SK-N-SH treated with all-trans-retinoic acid at 6 μM for 48 hours (cell line): ENCODE results near the gene OR1M1.

Experiments used
- ATAC-seq: fragments of 200-7000 bp; cut with Tn5 transposase; 3 replicates; pipeline ENCODE4 v1.9.1; 2020; ENCODE audit warnings: mild to moderate bottlenecking, moderate library complexity
- ARNTL ChIP-seq: fragments of 450-650 bp; formaldehyde crosslinking; IDR thresholded peaks from 2 replicates; pipeline ENCODE4 v1.5.0; 2020; ENCODE audit warnings: low read depth, mild to moderate bottlenecking, moderate library complexity, borderline replicate concordance
- BACH2 ChIP-seq: fragments of 250-450 bp; sonication (Bioruptor Pico); IDR thresholded peaks from 2 replicates; pipeline ENCODE4 v1.9.0; 2021; ENCODE audit warnings: mild to moderate bottlenecking, borderline replicate concordance
- CSDC2 ChIP-seq: fragments of 250-450 bp; sonication (Bioruptor Pico); IDR thresholded peaks from 2 replicates; pipeline ENCODE4 v1.5.0; 2020; ENCODE audit warnings: mild to moderate bottlenecking, moderate library complexity
- ESRRG ChIP-seq: fragments of 250-450 bp; sonication (Bioruptor Pico); IDR thresholded peaks from 2 replicates; pipeline ENCODE4 v1.6.1; 2021; ENCODE audit warnings: mild to moderate bottlenecking
- GLIS3 ChIP-seq: fragments of 250-450 bp; sonication (Bioruptor Pico); IDR thresholded peaks from 2 replicates; pipeline ENCODE4 v1.5.0; 2020; ENCODE audit warnings: mild to moderate bottlenecking, moderate library complexity
- ISL1 ChIP-seq: fragments of 250-450 bp; sonication (Bioruptor Pico); IDR thresholded peaks from 2 replicates; pipeline ENCODE4 v2.1.2; 2022; ENCODE audit warnings: mild to moderate bottlenecking, moderate library complexity
- OSR1 ChIP-seq: fragments of 250-450 bp; sonication (Bioruptor Pico); IDR thresholded peaks from 2 replicates; pipeline ENCODE4 v1.8.0; 2022; ENCODE audit warnings: moderate library complexity, mild to moderate bottlenecking, inconsistent platforms
- PPARA ChIP-seq: fragments of 250-450 bp; sonication (Bioruptor Pico); IDR thresholded peaks from 2 replicates; pipeline ENCODE4 v1.5.0; 2020; ENCODE audit warnings: mild to moderate bottlenecking, borderline replicate concordance
- RARB ChIP-seq: fragments of 250-450 bp; sonication (Bioruptor Pico); IDR thresholded peaks from 2 replicates; pipeline ENCODE4 v1.8.0; 2021; ENCODE audit warnings: mild to moderate bottlenecking, moderate library complexity
- SNAI2 ChIP-seq: fragments of 250-450 bp; sonication (Bioruptor Pico); IDR thresholded peaks from 2 replicates; pipeline ENCODE4 v1.5.0; 2020; ENCODE audit warnings: mild to moderate bottlenecking, moderate library complexity
- TCF4 ChIP-seq: fragments of 250-450 bp; sonication (Bioruptor Pico); IDR thresholded peaks from 2 replicates; pipeline ENCODE4 v1.8.0; 2021; ENCODE audit warnings: mild to moderate bottlenecking, moderate library complexity, borderline replicate concordance
- TOX ChIP-seq: fragments of 250-450 bp; sonication (Bioruptor Pico); IDR thresholded peaks from 2 replicates; pipeline ENCODE4 v1.8.0; 2021; ENCODE audit warnings: mild to moderate bottlenecking, moderate library complexity, borderline replicate concordance
- ZC3H10 ChIP-seq: fragments of 250-450 bp; sonication (Bioruptor Pico); IDR thresholded peaks from 2 replicates; pipeline ENCODE4 v1.5.1; 2021; ENCODE audit warnings: mild to moderate bottlenecking, moderate library complexity
- ZFP30 ChIP-seq: fragments of 450-650 bp; formaldehyde crosslinking; IDR thresholded peaks from 2 replicates; pipeline ENCODE4 v1.5.0; 2022; ENCODE audit warnings: mild to moderate bottlenecking, moderate library complexity
- ZNF565 ChIP-seq: fragments of 450-650 bp; formaldehyde crosslinking; conservative IDR thresholded peaks from 2 replicates; pipeline ENCODE4 v1.5.0; 2020; ENCODE audit warnings: low read depth, mild to moderate bottlenecking, moderate library complexity
- ZNF70 ChIP-seq: fragments of 450-650 bp; formaldehyde crosslinking; IDR thresholded peaks from 2 replicates; pipeline ENCODE4 v1.5.0; 2020; ENCODE audit warnings: mild to moderate bottlenecking, moderate library complexity
- TF ChIP-seq, protein P1 (sequence below): fragments of 250-450 bp; sonication (Bioruptor Pico); IDR thresholded peaks from 2 replicates; pipeline ENCODE4 v1.8.0; 2021; ENCODE audit warnings: low read depth, mild to moderate bottlenecking, moderate library complexity, borderline replicate concordance
- TF ChIP-seq, protein P2 (sequence below): fragments of 250-450 bp; sonication (Bioruptor Pico); IDR thresholded peaks from 2 replicates; pipeline ENCODE4 v1.5.1; 2021; ENCODE audit warnings: mild to moderate bottlenecking, moderate library complexity
- TF ChIP-seq, protein P3 (sequence below): fragments of 250-450 bp; sonication (Bioruptor Pico); IDR thresholded peaks from 2 replicates; pipeline ENCODE4 v1.5.1; 2020; ENCODE audit warnings: low read depth, mild to moderate bottlenecking, moderate library complexity
- TF ChIP-seq, protein P4 (sequence below): fragments of 250-450 bp; sonication (Bioruptor Pico); IDR thresholded peaks from 2 replicates; pipeline ENCODE4 v1.5.0; 2020; ENCODE audit warnings: mild to moderate bottlenecking, moderate library complexity
- TF ChIP-seq, protein P5 (sequence below): fragments of 250-450 bp; sonication (Bioruptor Pico); IDR thresholded peaks from 2 replicates; pipeline ENCODE4 v1.8.0; 2020; ENCODE audit warnings: mild to moderate bottlenecking, moderate library complexity, borderline replicate concordance

The OR1M1 gene

DNA sequence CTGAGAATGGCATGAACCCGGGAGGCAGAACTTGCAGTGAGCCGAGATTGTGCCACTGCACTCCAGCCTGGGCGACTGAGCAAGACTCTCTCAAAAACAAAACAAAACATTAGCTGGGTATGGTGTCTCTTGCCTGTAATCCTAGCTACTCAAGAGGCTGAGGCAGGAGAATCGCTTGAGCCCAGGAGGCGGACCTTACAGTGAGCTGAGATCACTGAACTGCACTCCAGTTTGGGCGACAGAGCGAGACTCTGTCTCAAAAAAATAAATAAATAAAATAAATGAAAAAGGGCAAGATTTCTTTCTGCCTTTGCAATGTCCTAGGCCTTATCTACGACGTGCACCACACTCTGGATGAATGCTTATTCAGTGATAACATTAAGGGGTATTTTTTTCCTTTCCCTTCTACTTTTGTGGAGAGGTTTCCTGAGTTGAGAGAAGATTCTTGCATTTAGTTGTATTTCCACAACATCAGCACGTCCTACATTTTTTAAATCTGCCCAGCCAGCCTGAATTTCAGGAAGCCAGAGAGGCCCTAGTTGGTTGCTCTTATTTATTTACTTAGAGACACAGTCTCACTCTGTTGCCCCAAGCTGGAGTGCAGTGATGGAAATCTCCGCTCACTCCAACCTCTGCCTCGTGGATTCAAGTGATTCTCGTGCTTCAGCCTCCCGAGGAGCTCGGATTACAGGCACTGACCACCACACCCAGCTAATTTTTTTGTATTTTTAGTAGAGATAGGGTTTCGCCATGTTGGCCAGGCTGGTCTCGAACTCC lies 26.1 kb upstream of the OR1M1 start:
- ATAC-seq: no peak
- TF ChIP-seq ZC3H10: no peak
- no peak for TF ChIP-seq ESRRG (CRISPR knock-in tag)
- TF ChIP-seq TCF4 (CRISPR knock-in tag): no peak
- TF ChIP-seq, protein P1, sequence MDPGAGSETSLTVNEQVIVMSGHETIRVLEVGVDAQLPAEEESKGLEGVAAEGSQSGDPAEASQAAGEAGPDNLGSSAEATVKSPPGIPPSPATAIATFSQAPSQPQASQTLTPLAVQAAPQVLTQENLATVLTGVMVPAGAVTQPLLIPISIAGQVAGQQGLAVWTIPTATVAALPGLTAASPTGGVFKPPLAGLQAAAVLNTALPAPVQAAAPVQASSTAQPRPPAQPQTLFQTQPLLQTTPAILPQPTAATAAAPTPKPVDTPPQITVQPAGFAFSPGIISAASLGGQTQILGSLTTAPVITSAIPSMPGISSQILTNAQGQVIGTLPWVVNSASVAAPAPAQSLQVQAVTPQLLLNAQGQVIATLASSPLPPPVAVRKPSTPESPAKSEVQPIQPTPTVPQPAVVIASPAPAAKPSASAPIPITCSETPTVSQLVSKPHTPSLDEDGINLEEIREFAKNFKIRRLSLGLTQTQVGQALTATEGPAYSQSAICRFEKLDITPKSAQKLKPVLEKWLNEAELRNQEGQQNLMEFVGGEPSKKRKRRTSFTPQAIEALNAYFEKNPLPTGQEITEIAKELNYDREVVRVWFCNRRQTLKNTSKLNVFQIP: no peak

DNA sequence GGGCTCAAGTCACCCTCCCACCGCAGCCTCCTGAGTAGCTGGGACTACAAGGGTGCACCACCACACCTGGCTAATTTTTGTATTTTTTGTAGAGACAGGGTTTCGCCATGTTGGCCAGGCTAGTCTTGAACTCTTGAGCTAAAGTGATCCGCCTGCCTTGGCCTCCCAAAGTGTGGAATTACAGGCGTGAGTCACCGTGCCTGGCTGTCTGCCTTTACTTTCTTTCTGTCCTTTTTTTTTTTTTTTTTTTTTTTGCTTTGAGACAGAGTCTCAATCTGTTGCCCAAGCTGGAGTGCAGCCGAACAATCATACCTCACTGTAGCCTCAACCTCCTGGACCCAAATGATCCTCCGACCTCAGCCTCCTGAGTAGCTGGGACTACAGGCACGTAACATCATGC lies 25.0 kb upstream of the OR1M1 start:
- ATAC-seq: no peak

DNA sequence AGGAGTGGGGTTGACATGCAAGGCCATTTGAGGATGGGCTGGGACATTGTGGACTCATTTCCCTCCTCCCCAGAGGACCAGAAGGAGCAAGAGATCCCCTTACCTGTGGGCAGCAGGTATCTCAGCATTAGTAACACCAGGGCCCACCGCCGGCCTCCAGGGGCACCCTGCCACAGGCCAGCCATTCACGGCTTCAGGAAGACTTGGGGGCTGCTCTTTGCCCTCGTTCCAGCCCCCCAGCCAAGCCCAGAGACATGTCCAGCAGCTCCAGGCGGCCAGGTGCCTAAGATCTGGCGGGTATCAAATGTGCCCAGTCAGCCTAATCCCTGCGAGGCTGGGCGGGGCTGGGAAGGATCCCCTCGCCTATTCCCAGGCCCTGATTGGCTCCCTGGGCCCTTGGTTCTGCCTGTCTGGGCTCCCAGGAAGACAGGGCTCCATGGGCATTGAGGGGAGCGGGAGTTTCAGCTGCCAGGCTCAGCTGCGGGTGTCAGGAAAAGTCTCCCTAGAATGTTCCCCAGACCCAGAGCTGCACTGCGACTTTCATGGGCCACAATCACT lies 21.3 kb upstream of the OR1M1 start:
- no peak for ATAC-seq
- TF ChIP-seq TOX (no peak), ZC3H10 (no peak), PPARA (no peak), ZNF70 (CRISPR knock-in tag) (no peak), SNAI2 (no peak), BACH2 (CRISPR knock-in tag) (no peak), ZNF565 (CRISPR knock-in tag) (no peak), ISL1 (CRISPR knock-in tag) (no peak), CSDC2 (CRISPR knock-in tag) (no peak), OSR1 (CRISPR knock-in tag) (no peak), ZFP30 (CRISPR knock-in tag) (no peak), RARB (CRISPR knock-in tag) (no peak)
- TF ChIP-seq, protein P2, sequence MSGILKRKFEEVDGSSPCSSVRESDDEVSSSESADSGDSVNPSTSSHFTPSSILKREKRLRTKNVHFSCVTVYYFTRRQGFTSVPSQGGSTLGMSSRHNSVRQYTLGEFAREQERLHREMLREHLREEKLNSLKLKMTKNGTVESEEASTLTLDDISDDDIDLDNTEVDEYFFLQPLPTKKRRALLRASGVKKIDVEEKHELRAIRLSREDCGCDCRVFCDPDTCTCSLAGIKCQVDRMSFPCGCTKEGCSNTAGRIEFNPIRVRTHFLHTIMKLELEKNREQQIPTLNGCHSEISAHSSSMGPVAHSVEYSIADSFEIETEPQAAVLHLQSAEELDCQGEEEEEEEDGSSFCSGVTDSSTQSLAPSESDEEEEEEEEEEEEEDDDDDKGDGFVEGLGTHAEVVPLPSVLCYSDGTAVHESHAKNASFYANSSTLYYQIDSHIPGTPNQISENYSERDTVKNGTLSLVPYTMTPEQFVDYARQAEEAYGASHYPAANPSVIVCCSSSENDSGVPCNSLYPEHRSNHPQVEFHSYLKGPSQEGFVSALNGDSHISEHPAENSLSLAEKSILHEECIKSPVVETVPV (CRISPR knock-in tag): no peak
- TF ChIP-seq, protein P3, sequence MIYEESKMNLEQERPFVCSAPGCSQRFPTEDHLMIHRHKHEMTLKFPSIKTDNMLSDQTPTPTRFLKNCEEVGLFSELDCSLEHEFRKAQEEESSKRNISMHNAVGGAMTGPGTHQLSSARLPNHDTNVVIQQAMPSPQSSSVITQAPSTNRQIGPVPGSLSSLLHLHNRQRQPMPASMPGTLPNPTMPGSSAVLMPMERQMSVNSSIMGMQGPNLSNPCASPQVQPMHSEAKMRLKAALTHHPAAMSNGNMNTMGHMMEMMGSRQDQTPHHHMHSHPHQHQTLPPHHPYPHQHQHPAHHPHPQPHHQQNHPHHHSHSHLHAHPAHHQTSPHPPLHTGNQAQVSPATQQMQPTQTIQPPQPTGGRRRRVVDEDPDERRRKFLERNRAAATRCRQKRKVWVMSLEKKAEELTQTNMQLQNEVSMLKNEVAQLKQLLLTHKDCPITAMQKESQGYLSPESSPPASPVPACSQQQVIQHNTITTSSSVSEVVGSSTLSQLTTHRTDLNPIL: no peak
- TF ChIP-seq, protein P4, sequence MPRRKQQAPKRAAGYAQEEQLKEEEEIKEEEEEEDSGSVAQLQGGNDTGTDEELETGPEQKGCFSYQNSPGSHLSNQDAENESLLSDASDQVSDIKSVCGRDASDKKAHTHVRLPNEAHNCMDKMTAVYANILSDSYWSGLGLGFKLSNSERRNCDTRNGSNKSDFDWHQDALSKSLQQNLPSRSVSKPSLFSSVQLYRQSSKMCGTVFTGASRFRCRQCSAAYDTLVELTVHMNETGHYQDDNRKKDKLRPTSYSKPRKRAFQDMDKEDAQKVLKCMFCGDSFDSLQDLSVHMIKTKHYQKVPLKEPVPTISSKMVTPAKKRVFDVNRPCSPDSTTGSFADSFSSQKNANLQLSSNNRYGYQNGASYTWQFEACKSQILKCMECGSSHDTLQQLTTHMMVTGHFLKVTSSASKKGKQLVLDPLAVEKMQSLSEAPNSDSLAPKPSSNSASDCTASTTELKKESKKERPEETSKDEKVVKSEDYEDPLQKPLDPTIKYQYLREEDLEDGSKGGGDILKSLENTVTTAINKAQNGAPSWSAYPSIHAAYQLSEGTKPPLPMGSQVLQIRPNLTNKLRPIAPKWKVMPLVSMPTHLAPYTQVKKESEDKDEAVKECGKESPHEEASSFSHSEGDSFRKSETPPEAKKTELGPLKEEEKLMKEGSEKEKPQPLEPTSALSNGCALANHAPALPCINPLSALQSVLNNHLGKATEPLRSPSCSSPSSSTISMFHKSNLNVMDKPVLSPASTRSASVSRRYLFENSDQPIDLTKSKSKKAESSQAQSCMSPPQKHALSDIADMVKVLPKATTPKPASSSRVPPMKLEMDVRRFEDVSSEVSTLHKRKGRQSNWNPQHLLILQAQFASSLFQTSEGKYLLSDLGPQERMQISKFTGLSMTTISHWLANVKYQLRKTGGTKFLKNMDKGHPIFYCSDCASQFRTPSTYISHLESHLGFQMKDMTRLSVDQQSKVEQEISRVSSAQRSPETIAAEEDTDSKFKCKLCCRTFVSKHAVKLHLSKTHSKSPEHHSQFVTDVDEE (CRISPR knock-in tag): no peak

More for the DNA sequence above, 25.0 kb upstream of the OR1M1 start:
- TF ChIP-seq GLIS3 (CRISPR knock-in tag) (no peak), ZC3H10 (no peak), TCF4 (CRISPR knock-in tag) (no peak), RARB (CRISPR knock-in tag) (no peak), BACH2 (CRISPR knock-in tag) (no peak), ZFP30 (CRISPR knock-in tag) (no peak), SNAI2 (no peak), ISL1 (CRISPR knock-in tag) (no peak), ARNTL (CRISPR knock-in tag) (no peak), PPARA (no peak), CSDC2 (CRISPR knock-in tag) (no peak)
- TF ChIP-seq, protein P5, sequence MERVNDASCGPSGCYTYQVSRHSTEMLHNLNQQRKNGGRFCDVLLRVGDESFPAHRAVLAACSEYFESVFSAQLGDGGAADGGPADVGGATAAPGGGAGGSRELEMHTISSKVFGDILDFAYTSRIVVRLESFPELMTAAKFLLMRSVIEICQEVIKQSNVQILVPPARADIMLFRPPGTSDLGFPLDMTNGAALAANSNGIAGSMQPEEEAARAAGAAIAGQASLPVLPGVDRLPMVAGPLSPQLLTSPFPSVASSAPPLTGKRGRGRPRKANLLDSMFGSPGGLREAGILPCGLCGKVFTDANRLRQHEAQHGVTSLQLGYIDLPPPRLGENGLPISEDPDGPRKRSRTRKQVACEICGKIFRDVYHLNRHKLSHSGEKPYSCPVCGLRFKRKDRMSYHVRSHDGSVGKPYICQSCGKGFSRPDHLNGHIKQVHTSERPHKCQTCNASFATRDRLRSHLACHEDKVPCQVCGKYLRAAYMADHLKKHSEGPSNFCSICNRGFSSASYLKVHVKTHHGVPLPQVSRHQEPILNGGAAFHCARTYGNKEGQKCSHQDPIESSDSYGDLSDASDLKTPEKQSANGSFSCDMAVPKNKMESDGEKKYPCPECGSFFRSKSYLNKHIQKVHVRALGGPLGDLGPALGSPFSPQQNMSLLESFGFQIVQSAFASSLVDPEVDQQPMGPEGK: no peak
- TF ChIP-seq, protein P3: no peak
- TF ChIP-seq, protein P2 (CRISPR knock-in tag): no peak
- TF ChIP-seq, all 23 proteins: peak for 0
